ENCODE data around the gene SCOC. TPM values are rescaled to one million over a fixed set of nuclear protein-coding genes. Genes with fewer than 3 reads are reported as not detected.

SCOC gene
- total RNA-seq: 10 to 100 TPM; 28.7 to 36.1 TPM

DNA sequence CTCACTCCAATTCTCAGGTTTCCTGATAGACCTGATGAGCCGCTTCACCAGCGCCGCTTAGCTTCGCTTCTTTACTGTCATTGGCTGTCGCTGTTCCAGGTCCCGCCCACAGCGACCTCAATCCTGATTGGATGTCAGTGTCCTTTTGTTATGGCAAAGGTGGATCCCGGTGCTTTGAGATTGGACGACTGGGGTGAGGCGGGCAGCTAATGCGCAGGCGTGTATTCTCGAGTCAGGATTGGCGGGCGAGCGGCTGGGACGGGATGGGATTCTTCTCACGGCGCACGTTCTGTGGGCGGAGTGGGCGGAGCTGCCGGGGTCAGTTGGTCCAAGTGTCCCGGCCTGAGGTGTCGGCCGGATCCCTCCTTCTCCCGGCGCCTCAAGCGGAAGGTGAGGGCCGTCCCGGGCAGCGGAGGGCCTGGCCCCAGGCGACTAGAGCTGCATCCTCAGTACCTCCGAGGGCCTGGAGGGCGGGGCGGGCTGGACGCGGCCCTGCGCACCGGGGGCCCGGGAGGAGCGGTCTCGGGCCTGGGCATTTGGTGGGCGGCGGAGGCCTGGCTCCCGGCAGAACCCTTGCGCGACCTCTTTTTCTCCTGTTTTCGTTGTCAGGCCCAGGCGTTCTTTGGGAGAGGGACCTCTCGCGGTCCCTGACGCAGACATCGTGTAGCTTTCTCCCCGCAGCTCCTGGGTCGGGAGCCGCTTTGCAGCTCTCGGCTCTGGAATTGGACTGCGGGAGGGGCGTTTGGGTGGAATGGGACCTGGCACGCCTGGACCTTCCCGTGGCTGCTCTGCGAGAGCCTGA lies at the start of gene SCOC:
SCOC (plus strand) TSS at position 319 of the 802 bp plus-strand sequence. CDS start 5,525 bp downstream, outside the sequence.
- Histone ChIP-seq H3K4me3 (peak within 1 kb of the TSS; percentile 60 to 65), H3K9me3 (no peaks in the 10 kb centered on the region), H3K27me3 (no peaks in the 10 kb centered on the region), H3K4me1 (peaks cover 28% of the 10 kb centered on the region), H3K27ac (peak within 1 kb of the TSS; percentile 55 to 90 (median 83)), H3K36me3 (replicated peaks in 1 of 2; ENCODE audit: insufficient read depth in 1 of 2, low read depth in 2 of 2) (no peaks in the 10 kb centered on the region)
- ATAC-seq: peak; percentile 99
- WGBS, 2 donors: 0 to 5% methylated on average over 12 to 55 of the region's 63 CpGs
- intact Hi-C loops (cut with DNase I): no loop called here
- peak; percentile 98 to 99 (median 98) for DNase-seq
- TF ChIP-seq POLR2A (IDR thresholded peaks at IDR 0.05): peak; percentile 47 to 81 (median 75)
- TF ChIP-seq, protein P1, sequence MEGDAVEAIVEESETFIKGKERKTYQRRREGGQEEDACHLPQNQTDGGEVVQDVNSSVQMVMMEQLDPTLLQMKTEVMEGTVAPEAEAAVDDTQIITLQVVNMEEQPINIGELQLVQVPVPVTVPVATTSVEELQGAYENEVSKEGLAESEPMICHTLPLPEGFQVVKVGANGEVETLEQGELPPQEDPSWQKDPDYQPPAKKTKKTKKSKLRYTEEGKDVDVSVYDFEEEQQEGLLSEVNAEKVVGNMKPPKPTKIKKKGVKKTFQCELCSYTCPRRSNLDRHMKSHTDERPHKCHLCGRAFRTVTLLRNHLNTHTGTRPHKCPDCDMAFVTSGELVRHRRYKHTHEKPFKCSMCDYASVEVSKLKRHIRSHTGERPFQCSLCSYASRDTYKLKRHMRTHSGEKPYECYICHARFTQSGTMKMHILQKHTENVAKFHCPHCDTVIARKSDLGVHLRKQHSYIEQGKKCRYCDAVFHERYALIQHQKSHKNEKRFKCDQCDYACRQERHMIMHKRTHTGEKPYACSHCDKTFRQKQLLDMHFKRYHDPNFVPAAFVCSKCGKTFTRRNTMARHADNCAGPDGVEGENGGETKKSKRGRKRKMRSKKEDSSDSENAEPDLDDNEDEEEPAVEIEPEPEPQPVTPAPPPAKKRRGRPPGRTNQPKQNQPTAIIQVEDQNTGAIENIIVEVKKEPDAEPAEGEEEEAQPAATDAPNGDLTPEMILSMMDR (IDR thresholded peaks at IDR 0.05): no peak

DNA sequence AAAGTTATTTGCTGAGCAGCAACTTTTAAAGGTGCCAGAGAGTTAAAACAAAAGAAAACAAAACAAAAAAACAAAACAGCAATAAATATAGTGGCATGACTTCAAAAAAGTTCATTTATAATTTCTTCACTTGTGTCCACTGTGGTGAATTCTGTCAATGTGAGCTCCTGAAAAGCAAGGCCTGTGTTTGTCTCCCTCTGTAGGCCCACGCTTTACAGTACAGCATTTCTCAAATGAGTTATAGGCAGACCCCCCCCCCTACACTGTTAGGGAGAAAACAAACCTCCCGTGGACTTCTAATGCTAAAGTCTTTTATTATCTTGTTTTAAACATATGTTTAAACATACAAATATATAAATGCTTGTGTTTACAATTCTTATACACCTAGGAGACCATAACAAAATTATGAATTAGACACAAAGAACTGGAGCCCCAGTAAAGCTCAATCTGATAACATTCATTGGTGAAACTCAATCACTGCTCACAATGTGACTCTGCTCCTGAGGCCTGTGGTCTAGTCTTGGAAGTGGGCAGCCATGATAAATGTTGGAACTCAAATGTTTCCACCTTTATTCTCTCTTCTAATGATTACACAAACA lies 47.0 kb upstream of the SCOC start:
- Histone ChIP-seq H3K36me3 (replicated peaks in 1 of 2; ENCODE audit: insufficient read depth in 1 of 2, low read depth in 2 of 2) (no peaks in the 10 kb centered on the region), H3K27ac (no peak overlapping the region), H3K9me3 (no peaks in the 10 kb centered on the region), H3K4me3 (no peak overlapping the region), H3K4me1 (no peaks in the 10 kb centered on the region), H3K27me3 (no peaks in the 10 kb centered on the region)
- ATAC-seq: no peak
- TF ChIP-seq POLR2A (IDR thresholded peaks at IDR 0.05): no peak
- TF ChIP-seq, protein P1 (IDR thresholded peaks at IDR 0.05): peak; percentile 44 to 64 (median 51)
- intact Hi-C loops (cut with DNase I): no loop called here
- DNase-seq: peak in 3 of 4 donors; percentile 26 to 47 (median 39)
- 44 to 60% methylated on average over 2 of the region's 2 CpGs for WGBS, 2 donors

DNA sequence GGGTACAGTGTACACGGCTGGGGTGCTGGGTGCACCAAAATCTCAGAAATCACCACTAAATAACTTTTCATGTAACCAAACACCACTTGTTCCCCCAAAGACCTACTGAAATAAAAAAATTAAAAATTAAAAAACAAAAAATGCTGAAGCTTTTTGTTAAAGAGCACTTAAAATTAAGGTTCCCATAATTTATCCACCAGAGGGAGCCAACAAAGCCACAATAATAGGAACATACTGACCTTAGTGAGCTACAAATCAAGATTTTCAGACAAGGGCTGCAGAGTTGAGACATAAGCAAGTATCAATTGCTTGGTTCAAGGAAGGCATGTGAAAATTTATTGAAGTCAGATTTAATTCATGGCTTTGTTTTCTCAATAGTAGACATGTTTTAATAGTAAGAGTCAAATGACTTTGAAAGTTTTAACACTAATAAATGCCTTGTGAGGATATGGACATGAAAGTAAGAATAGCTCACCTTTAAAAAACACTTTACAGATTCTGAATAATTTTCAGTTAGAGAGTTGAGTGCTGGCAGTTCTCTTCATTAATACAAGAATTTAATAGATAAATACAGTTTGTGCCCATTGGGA lies 43.0 kb upstream of the SCOC start:
- Histone ChIP-seq H3K27ac (no peak overlapping the region), H3K27me3 (no peaks in the 10 kb centered on the region), H3K9me3 (no peaks in the 10 kb centered on the region), H3K4me1 (no peaks in the 10 kb centered on the region), H3K4me3 (no peak overlapping the region), H3K36me3 (replicated peaks in 1 of 2; ENCODE audit: insufficient read depth in 1 of 2, low read depth in 2 of 2) (no peaks in the 10 kb centered on the region)
- TF ChIP-seq, protein P1 (IDR thresholded peaks at IDR 0.05): peak; percentile 38 to 75 (median 66)
- TF ChIP-seq POLR2A (IDR thresholded peaks at IDR 0.05): no peak
- intact Hi-C loops (cut with DNase I): no loop called here
- WGBS, 2 donors: 56% methylated on average over 1 of the region's 1 CpG
- peak; percentile 52 for ATAC-seq
- no peak for DNase-seq

DNA sequence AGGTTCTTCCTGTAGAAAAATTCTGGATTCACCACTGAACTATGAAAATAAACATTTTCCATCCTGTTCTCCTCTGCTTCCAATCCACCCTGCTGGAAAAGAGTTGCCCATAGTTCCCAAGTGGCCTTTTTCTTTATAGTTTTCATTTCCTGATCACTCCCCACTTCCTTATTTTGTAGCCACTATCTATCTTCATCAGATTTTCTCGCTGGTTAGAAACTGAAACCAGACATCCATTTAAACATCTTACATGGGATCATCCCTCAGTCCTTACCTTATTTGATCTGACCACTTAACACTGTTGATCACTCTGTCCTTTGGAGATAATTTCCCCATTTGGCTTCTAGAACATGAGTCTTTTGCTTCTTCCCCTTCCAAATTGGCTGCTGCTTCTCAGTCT lies 42.2 kb upstream of the SCOC start:
- 77 to 85% methylated on average over 1 of the region's 1 CpG for WGBS, 2 donors
- Histone ChIP-seq H3K36me3 (replicated peaks in 1 of 2; ENCODE audit: insufficient read depth in 1 of 2, low read depth in 2 of 2) (no peaks in the 10 kb centered on the region), H3K4me1 (no peaks in the 10 kb centered on the region), H3K4me3 (no peak overlapping the region), H3K27ac (no peak overlapping the region), H3K9me3 (no peaks in the 10 kb centered on the region), H3K27me3 (no peaks in the 10 kb centered on the region)
- no peak for TF ChIP-seq POLR2A (IDR thresholded peaks at IDR 0.05)
- TF ChIP-seq, protein P1 (IDR thresholded peaks at IDR 0.05): no peak
- DNase-seq (no peak), ATAC-seq (no peak)
- intact Hi-C loops (cut with DNase I): no loop called here
